ENCODE measurements around the gene SELENOO.

Gene SELENOO

GRCh38 chr22:50184004-50184901 is 16.6 kb upstream of the SELENOO start:
- no peak overlapping the region for H3K27ac ChIP-seq (ENCODE audit: low read length, poor library complexity, severe bottlenecking)
- no peak overlapping the region for H3K9ac ChIP-seq (ENCODE audit: low read length)
- H2BK15ac ChIP-seq (ENCODE audit: low read depth, poor library complexity, severe bottlenecking): peak overlapping the region; percentile 97
- H3K18ac ChIP-seq (ENCODE audit: low read depth in 1 of 2, low read length in 2 of 2): peak overlapping the region; percentile 4 to 38
- peak overlapping the region in 1 of 2 experiments; percentile 24 for H3K4me3 ChIP-seq (ENCODE audit: insufficient read depth in 1 of 2, low read depth in 1 of 2, low read length in 2 of 2)
- H3K27me3 ChIP-seq (ENCODE audit: control insufficient read depth in 1 of 2, insufficient read depth in 1 of 2, low read length in 2 of 2): peaks cover 0 to 12% of the 10 kb centered on the region in 2 experiments
- 72% methylated on average over 32 of the region's 32 CpGs for WGBS
- H3K4me2 ChIP-seq (ENCODE audit: low read length, poor library complexity, severe bottlenecking): no peak overlapping the region
- no peak overlapping the region for H2AK5ac ChIP-seq (ENCODE audit: low read length, severe bottlenecking)
- H2BK5ac ChIP-seq (ENCODE audit: low read depth, low read length, poor library complexity, severe bottlenecking): no peak overlapping the region
- peak overlapping the region in 1 of 2 experiments; percentile 7 for H2BK12ac ChIP-seq (ENCODE audit: low read length in 2 of 2)
- peaks cover 14% of the 10 kb centered on the region for H3K79me1 ChIP-seq (replicated peaks; ENCODE audit: low read length, poor library complexity, severe bottlenecking)
- H3K9me3 ChIP-seq (ENCODE audit: control insufficient read depth, low read length): no peaks in the 10 kb centered on the region
- H3K36me3 ChIP-seq (ENCODE audit: control insufficient read depth in 1 of 2, insufficient read depth in 2 of 2, low read depth in 1 of 2, low read length in 2 of 2): peaks cover 4 to 9% of the 10 kb centered on the region in 2 experiments
- no peak overlapping the region for H3K23ac ChIP-seq (ENCODE audit: low read length in 2 of 2)
- H3K14ac ChIP-seq (ENCODE audit: low read length in 2 of 2): no peak overlapping the region
- peak overlapping the region; percentile 73 for H2BK120ac ChIP-seq (ENCODE audit: low read depth, low read length)
- DNase-seq: no peak
- H3K4me1 ChIP-seq (ENCODE audit: control insufficient read depth, insufficient read depth, low read depth, low read length): peaks cover 30% of the 10 kb centered on the region
- peak overlapping the region; percentile 29 for H2AFZ ChIP-seq (ENCODE audit: low read depth, low read length)
- peak overlapping the region; percentile 100 for H4K8ac ChIP-seq (ENCODE audit: low read length)
- peak overlapping the region in 1 of 2 experiments; percentile 2 for H3K4ac ChIP-seq (ENCODE audit: low read depth in 1 of 2, low read length in 2 of 2)
- no peak overlapping the region for H4K91ac ChIP-seq (ENCODE audit: low read length)

- peaks cover 16% of the 10 kb centered on the region for H3K79me1 ChIP-seq (replicated peaks; ENCODE audit: low read length, poor library complexity, severe bottlenecking)
- H3K4me1 ChIP-seq (ENCODE audit: control insufficient read depth, insufficient read depth, low read depth, low read length): peaks cover 37% of the 10 kb centered on the region
- peak overlapping the region; percentile 29 for H2AFZ ChIP-seq (ENCODE audit: low read depth, low read length)
- no peak overlapping the region for H2BK5ac ChIP-seq (ENCODE audit: low read depth, low read length, poor library complexity, severe bottlenecking)
- peak overlapping the region; percentile 100 for H4K8ac ChIP-seq (ENCODE audit: low read length)
- peaks cover 0 to 5% of the 10 kb centered on the region in 2 experiments for H3K27me3 ChIP-seq (ENCODE audit: control insufficient read depth in 1 of 2, insufficient read depth in 1 of 2, low read length in 2 of 2)
- H3K4ac ChIP-seq (ENCODE audit: low read depth in 1 of 2, low read length in 2 of 2): peak overlapping the region; percentile 5 to 98
- no peak overlapping the region for H2AK5ac ChIP-seq (ENCODE audit: low read length, severe bottlenecking)
- no peak for DNase-seq
- H3K14ac ChIP-seq (ENCODE audit: low read length in 2 of 2): no peak overlapping the region
- no peaks in the 10 kb centered on the region for H3K9me3 ChIP-seq (ENCODE audit: control insufficient read depth, low read length)
- H3K4me3 ChIP-seq (ENCODE audit: insufficient read depth in 1 of 2, low read depth in 1 of 2, low read length in 2 of 2): peak overlapping the region; percentile 44 to 84
- no peak overlapping the region for H3K23ac ChIP-seq (ENCODE audit: low read length in 2 of 2)
- peak overlapping the region; percentile 43 for H3K4me2 ChIP-seq (ENCODE audit: low read length, poor library complexity, severe bottlenecking)
- peak overlapping the region; percentile 95 for H4K91ac ChIP-seq (ENCODE audit: low read length)
- peak overlapping the region; percentile 54 for H2BK120ac ChIP-seq (ENCODE audit: low read depth, low read length)
- peak overlapping the region; percentile 7 to 90 for H2BK12ac ChIP-seq (ENCODE audit: low read length in 2 of 2)
- peaks cover 4 to 9% of the 10 kb centered on the region in 2 experiments for H3K36me3 ChIP-seq (ENCODE audit: control insufficient read depth in 1 of 2, insufficient read depth in 2 of 2, low read depth in 1 of 2, low read length in 2 of 2)
- WGBS: 28% methylated on average over 52 of the region's 63 CpGs
- H3K9ac ChIP-seq (ENCODE audit: low read length): peak overlapping the region; percentile 90
- no peak overlapping the region for H3K27ac ChIP-seq (ENCODE audit: low read length, poor library complexity, severe bottlenecking)
- H2BK15ac ChIP-seq (ENCODE audit: low read depth, poor library complexity, severe bottlenecking): peak overlapping the region; percentile 97
- H3K18ac ChIP-seq (ENCODE audit: low read depth in 1 of 2, low read length in 2 of 2): peak overlapping the region; percentile 79 to 98
These were observed 15.9 kb upstream of the SELENOO start for GRCh38 chr22:50184902-50185374.

- Histone ChIP-seq H2AFZ (ENCODE audit: low read depth, low read length) (peak within 1 kb of the TSS; percentile 88), H3K9me3 (ENCODE audit: control insufficient read depth, low read length) (no peaks in the 10 kb centered on the region), H3K27me3 (ENCODE audit: control insufficient read depth in 1 of 2, insufficient read depth in 1 of 2, low read length in 2 of 2) (no peaks in the 10 kb centered on the region), H3K36me3 (ENCODE audit: control insufficient read depth in 1 of 2, insufficient read depth in 2 of 2, low read depth in 1 of 2, low read length in 2 of 2) (peaks cover 4 to 9% of the 10 kb centered on the region in 2 experiments), H3K9ac (ENCODE audit: low read length) (peak within 1 kb of the TSS; percentile 90), H3K23ac (ENCODE audit: low read length in 2 of 2) (peak within 1 kb of the TSS in 1 of 2 experiments; percentile 73), H2BK12ac (ENCODE audit: low read length in 2 of 2) (peak within 1 kb of the TSS; percentile 90 to 97), H3K14ac (ENCODE audit: low read length in 2 of 2) (peak within 1 kb of the TSS in 1 of 2 experiments; percentile 85), H2BK5ac (ENCODE audit: low read depth, low read length, poor library complexity, severe bottlenecking) (no peak within 1 kb of the TSS), H2AK5ac (ENCODE audit: low read length, severe bottlenecking) (no peak within 1 kb of the TSS), H2BK120ac (ENCODE audit: low read depth, low read length) (peak within 1 kb of the TSS; percentile 77), H3K79me1 (replicated peaks; ENCODE audit: low read length, poor library complexity, severe bottlenecking) (peaks cover 16% of the 10 kb centered on the region), H2BK15ac (ENCODE audit: low read depth, poor library complexity, severe bottlenecking) (peak within 1 kb of the TSS; percentile 97), H3K27ac (ENCODE audit: low read length, poor library complexity, severe bottlenecking) (no peak within 1 kb of the TSS), H4K91ac (ENCODE audit: low read length) (peak within 1 kb of the TSS; percentile 95), H3K18ac (ENCODE audit: low read depth in 1 of 2, low read length in 2 of 2) (peak within 1 kb of the TSS; percentile 79 to 98), H3K4me2 (ENCODE audit: low read length, poor library complexity, severe bottlenecking) (peak within 1 kb of the TSS; percentile 89), H4K8ac (ENCODE audit: low read length) (peak within 1 kb of the TSS; percentile 100), H3K4me3 (ENCODE audit: insufficient read depth in 1 of 2, low read depth in 1 of 2, low read length in 2 of 2) (peak within 1 kb of the TSS; percentile 79 to 84), H3K4me1 (ENCODE audit: control insufficient read depth, insufficient read depth, low read depth, low read length) (peaks cover 42% of the 10 kb centered on the region), H3K4ac (ENCODE audit: low read depth in 1 of 2, low read length in 2 of 2) (peak within 1 kb of the TSS; percentile 91 to 98)
- 14% methylated on average over 35 of the region's 90 CpGs for WGBS
- peak; percentile 87 for DNase-seq
These were observed 15.3 kb upstream of the SELENOO start, which contains the start of gene TRABD for GRCh38 chr22:50185375-50186087. Gene TRABD (plus strand): TSS chr22:50185913. CDS start chr22:50193061, 7,148 bp downstream.
